Skeletal muscle satellite cell (primary cell): ENCODE data around the gene FAM13C. TPM values are rescaled to one million over a fixed set of nuclear protein-coding genes. Genes with fewer than 3 reads are reported as not detected.
"Not testable (repeated sequence)": the region's sequence is repeated elsewhere in the genome, so short reads cannot be mapped to it uniquely, and the experiment has no call there.

Source experiments
- H3K27me3 ChIP-seq: 2 replicates; pipeline ENCODE4 v1.7.0; 2013; ENCODE audit warnings: low read length; ENCODE audit not compliant: control insufficient read depth, insufficient read depth
- H3K36me3 ChIP-seq: 2 replicates; pipeline ENCODE4 v1.7.0; 2013; ENCODE audit warnings: mild to moderate bottlenecking, control low read depth, low read length; ENCODE audit not compliant: insufficient read depth
- H3K4me1 ChIP-seq: 2 replicates; pipeline ENCODE4 v1.7.0; 2013; ENCODE audit warnings: low read length; ENCODE audit not compliant: control insufficient read depth, insufficient read depth
- H3K4me2 ChIP-seq: 2 replicates; pipeline ENCODE4 v1.7.0; 2013; ENCODE audit warnings: mild to moderate bottlenecking, low read length
- H3K4me3 ChIP-seq: 2 replicates; pipeline ENCODE4 v1.7.0; 2013; ENCODE audit warnings: low read length
- H3K9ac ChIP-seq: 2 replicates; pipeline ENCODE4 v1.7.0; 2013; ENCODE audit warnings: mild to moderate bottlenecking, low read depth, low read length, moderate library complexity
- H3K9me3 ChIP-seq: replicated peaks from 2 replicates; pipeline ENCODE4 v1.7.0; 2013; ENCODE audit warnings: mild to moderate bottlenecking, control low read depth, low read length
- total RNA-seq: library from RNA; depleted of rRNA; stranded (reverse); fragments of >200 nt; gene quantifications from 2 replicates; pipeline ENCODE4 v1.2.3, GENCODE V29; 2012; rRNA removed

The FAM13C gene
- under 0.01 and 0.44 TPM in 2 replicates for total RNA-seq

DNA sequence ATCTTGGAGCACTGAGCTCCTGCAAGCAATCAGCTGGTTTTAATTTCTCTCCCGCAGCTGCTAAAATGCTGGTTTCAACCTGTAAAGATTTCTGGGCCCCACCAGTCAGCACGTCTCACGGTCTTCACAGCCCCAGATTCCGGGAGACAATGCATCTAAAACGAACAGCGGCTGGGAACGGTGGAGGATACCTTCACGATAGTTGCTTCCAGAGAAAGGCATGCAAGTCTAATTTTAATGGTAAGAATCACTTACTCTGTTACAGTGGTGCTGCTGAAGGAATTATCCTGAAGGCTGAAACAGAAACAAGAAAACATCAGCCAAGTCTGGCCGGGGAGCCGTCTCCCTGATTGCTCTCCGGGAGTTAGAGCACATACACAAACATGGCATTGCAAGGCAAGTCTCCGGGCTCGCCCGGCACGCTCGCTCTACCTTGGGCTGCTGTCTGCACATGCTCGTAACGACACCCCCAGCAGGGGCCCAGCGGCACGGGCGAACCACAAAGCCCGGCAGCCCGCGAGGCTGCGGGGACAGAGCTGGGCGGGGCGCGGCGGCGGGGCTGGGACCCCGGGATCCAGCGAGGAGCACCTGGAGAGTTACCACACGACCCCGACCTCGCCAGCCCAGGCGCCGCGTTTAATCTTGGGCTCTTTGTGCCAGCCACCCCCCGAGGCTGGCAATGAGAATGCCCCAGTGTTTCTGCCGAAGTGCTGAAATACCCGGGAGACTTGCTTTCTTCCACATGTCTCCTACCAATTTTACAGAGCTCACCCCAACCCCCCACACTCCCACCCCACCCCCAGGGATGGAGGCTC, at the start of gene FAM13C:
TSS of gene FAM13C (minus strand) at position 406 of the 815 bp plus-strand sequence. CDS start at position 317, 89 bp downstream.
- H3K4me3 ChIP-seq: peak within 1 kb of the TSS; percentile 69
- no peaks in the 10 kb centered on the region for H3K9me3 ChIP-seq
- H3K4me2 ChIP-seq: peak within 1 kb of the TSS; percentile 81
- H3K4me1 ChIP-seq: peaks cover 6% of the 10 kb centered on the region
- no peaks in the 10 kb centered on the region for H3K36me3 ChIP-seq
- no peaks in the 10 kb centered on the region for H3K27me3 ChIP-seq
- H3K9ac ChIP-seq: peak within 1 kb of the TSS; percentile 66

DNA sequence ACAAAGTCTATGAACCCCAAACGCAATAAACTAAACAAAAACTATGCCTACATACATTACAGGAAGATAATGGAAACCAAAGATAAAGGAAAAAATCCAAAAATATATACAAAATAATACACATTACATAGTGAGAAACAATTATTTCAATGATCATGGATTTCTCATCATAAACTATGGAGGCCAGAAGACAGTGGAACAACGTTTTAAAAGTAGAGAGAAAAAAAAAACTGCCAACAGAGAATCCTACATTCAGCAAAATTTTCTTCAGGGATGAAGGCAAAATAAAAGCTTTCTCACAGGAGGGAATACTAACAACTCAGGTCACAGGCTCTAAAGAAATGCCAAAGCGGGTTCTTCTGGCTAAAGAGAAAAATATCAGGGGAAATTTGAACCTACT, 42.9 kb upstream of the FAM13C start:
- H3K4me2 ChIP-seq: no peak overlapping the region
- no peak overlapping the region for H3K9ac ChIP-seq
- H3K9me3 ChIP-seq: no peaks in the 10 kb centered on the region
- no peak overlapping the region for H3K4me3 ChIP-seq
- H3K4me1 ChIP-seq: no peaks in the 10 kb centered on the region
- H3K36me3 ChIP-seq: no peaks in the 10 kb centered on the region
- no peaks in the 10 kb centered on the region for H3K27me3 ChIP-seq

DNA sequence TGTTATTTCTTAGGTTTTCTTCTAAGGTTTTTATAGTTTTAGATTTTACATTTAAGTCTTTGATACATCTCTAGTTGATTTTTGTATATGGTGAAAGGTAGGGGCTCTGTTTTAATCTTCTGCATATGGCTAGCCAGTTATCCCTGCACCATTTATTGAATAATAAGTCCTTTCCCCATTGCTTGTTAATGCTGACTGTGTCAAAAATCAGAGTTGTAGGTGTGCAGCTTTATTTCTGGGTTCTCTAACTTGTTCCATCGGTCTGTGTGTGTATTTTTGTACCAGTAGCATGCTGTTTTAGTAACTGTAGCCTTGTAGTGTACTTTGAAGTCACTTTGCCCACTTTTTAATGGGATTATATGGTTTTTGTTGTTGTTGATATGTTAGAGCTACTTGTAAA, 37.9 kb upstream of the FAM13C start:
- Histone ChIP-seq H3K9ac (no peak overlapping the region), H3K36me3 (no peaks in the 10 kb centered on the region), H3K9me3 (no peaks in the 10 kb centered on the region), H3K4me2 (no peak overlapping the region), H3K4me1 (no peaks in the 10 kb centered on the region), H3K27me3 (no peaks in the 10 kb centered on the region), H3K4me3 (no peak overlapping the region)

DNA sequence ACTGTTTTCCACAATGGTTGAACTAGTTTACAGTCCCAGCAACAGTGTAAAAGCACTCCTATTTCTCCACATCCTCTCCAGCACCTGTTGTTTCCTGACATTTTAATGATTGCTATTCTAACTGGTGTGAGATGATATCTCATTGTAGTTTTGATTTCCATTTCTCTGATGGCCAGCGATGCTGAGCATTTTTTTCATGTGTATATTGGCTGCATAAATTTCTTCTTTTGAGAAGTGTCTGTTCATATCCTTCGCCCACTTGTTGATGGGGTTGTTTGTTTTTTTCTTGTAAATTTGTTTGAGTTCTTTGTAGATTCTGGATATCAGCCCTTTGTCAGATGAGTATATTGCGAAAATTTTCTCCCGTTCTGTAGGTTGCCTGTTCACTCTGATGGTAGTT, 37.0 kb upstream of the FAM13C start:
- H3K27me3 ChIP-seq, H3K4me1 ChIP-seq, H3K4me3 ChIP-seq, H3K4me2 ChIP-seq, H3K9ac ChIP-seq, H3K9me3 ChIP-seq, H3K36me3 ChIP-seq: not testable (repeated sequence)

DNA sequence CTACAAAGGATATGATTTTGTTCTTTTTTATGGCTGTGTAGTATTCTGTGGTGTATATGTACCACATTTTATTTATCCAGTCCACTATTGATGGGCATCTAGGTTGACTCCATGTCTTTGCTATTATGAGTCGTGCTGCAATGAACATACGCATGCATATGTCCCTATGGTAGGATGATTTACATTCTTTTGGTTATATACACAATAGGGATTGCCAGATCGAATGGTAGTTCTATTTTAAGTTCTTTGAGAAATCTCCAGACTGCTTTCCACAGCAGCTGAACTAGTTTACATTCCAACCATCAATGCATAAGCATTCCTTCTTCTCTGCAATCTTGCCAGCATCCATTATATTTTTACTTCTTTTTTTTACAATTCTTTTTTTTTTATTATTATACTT, 35.6 kb upstream of the FAM13C start:
- no peaks in the 10 kb centered on the region for H3K9me3 ChIP-seq
- H3K27me3 ChIP-seq: no peaks in the 10 kb centered on the region
- H3K4me3 ChIP-seq: no peak overlapping the region
- H3K4me2 ChIP-seq: no peak overlapping the region
- H3K36me3 ChIP-seq: no peaks in the 10 kb centered on the region
- H3K4me1 ChIP-seq: peaks cover 7% of the 10 kb centered on the region
- no peak overlapping the region for H3K9ac ChIP-seq

DNA sequence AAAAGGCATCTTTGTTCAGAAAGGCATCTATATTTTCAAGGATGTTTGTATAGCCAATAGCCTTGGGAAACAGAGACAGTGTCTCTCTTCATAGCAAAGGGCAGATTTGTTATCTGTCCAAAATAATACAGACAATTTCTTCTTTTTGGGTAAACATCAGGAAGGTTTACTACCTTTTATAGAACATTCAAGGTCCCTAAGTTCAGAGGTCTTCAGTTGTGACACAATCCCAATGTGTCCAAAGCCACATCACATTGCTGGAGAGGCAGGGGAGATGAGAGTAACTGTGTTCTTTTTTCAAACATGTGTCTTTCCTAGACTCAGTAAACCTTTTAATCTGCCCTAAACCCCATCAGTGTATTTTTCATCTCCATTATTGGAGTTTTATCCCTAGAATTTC, 33.6 kb upstream of the FAM13C start:
- H3K4me2 ChIP-seq: no peak overlapping the region
- no peaks in the 10 kb centered on the region for H3K36me3 ChIP-seq
- no peaks in the 10 kb centered on the region for H3K9me3 ChIP-seq
- H3K27me3 ChIP-seq: no peaks in the 10 kb centered on the region
- peaks cover 10% of the 10 kb centered on the region for H3K4me1 ChIP-seq
- no peak overlapping the region for H3K4me3 ChIP-seq
- H3K9ac ChIP-seq: no peak overlapping the region

DNA sequence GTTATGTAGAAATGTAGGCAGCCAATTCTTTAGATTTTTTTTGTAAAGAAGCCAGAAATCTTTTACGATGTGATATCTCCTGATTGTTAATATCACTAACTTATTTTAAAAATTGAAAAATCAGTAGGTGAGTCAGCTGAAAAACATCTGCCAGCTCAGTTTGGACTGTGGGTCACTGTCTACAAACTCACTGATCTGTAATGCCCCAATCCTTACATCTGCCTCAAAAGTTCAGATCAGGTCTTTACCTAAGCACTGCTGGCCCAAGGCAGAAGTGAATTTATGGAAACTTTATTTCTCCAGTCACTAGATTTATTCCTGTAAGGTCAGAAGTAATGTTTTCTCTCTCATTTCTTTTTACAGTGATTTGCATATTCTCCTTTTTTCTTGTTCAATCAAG, 31.0 kb upstream of the FAM13C start:
- Histone ChIP-seq H3K9me3 (no peaks in the 10 kb centered on the region), H3K4me1 (peaks cover 24% of the 10 kb centered on the region), H3K4me3 (no peak overlapping the region), H3K27me3 (no peaks in the 10 kb centered on the region), H3K9ac (no peak overlapping the region), H3K36me3 (no peaks in the 10 kb centered on the region), H3K4me2 (no peak overlapping the region)

DNA sequence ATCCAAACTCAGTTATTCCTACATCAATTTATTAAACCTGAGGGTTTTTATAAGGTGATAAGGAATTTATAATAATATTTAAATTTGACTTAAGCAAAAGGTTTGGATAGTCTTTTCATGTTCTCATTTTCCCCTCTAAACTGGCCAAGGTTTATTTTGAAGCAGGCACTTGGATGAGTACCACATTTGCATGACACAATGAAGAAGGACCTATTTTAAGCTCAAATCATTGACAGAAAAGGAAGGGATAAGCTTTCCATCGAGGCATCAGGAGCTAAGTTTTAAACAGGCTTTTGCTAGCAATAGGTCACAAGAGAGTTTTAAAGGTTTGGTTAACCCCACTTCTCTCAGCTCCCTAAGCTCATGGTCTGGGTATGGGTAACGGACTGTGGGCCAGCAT, 28.7 kb upstream of the FAM13C start:
- Histone ChIP-seq H3K36me3 (no peaks in the 10 kb centered on the region), H3K27me3 (no peaks in the 10 kb centered on the region), H3K4me3 (no peak overlapping the region), H3K4me2 (no peak overlapping the region), H3K9me3 (no peaks in the 10 kb centered on the region), H3K9ac (no peak overlapping the region), H3K4me1 (peaks cover 40% of the 10 kb centered on the region)

DNA sequence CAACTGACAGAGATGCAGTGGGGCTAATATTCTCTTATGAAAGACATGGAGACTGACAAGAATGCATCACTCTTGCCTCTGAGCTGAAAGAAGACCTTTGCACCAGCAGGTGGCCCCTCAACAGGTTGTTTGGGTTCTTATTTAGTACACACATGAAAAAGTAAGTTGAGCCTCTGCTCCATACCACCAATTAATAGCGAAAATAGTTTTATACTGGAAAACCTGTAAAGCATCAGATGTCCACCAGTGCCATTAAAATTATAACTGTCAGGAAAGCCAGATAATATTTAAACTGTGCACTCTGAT, 26.3 kb upstream of the FAM13C start:
- Histone ChIP-seq H3K9ac (peak overlapping the region; percentile 69), H3K4me2 (peak overlapping the region; percentile 25), H3K4me3 (peak overlapping the region; percentile 20), H3K36me3 (no peaks in the 10 kb centered on the region), H3K27me3 (no peaks in the 10 kb centered on the region), H3K4me1 (peaks cover 39% of the 10 kb centered on the region), H3K9me3 (no peaks in the 10 kb centered on the region)

DNA sequence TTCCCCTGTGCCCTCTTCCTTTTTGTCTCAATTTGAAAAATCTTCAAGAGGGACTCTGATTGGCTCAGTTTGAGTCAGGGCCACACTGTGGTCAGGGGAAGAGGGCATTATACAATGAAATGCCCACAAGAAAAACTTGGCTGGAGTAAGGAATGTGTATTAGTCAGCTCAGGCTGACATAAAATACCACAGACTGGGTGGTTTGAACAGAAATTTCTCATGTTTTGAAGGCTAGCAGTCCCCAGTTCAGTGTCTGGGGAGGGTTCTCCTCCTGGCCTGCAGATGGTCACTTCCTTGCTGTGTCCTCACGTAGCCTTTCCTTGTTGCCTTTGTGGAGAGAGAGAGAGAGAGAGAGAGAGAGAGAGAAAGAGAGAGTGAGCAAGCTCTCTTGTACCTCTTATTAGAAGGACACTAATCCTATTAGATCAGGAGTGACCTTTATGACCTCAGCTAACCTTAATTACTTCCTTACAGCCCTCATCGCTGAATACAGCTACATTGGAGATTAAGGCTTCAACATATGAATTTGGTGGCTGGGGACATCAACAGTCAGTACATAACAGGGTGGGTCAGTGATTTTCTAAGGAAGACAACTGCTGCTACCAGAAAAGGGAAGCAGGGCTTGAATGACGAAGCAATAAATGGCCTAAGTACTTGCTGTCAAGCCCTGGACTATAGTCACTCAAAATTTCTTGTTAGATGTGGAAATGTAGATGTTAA, 25.8 kb upstream of the FAM13C start:
- Histone ChIP-seq H3K4me1 (peaks cover 37% of the 10 kb centered on the region), H3K36me3 (no peaks in the 10 kb centered on the region), H3K27me3 (no peaks in the 10 kb centered on the region), H3K4me3 (peak overlapping the region; percentile 20), H3K9ac (peak overlapping the region; percentile 82), H3K4me2 (peak overlapping the region; percentile 65), H3K9me3 (no peaks in the 10 kb centered on the region)

DNA sequence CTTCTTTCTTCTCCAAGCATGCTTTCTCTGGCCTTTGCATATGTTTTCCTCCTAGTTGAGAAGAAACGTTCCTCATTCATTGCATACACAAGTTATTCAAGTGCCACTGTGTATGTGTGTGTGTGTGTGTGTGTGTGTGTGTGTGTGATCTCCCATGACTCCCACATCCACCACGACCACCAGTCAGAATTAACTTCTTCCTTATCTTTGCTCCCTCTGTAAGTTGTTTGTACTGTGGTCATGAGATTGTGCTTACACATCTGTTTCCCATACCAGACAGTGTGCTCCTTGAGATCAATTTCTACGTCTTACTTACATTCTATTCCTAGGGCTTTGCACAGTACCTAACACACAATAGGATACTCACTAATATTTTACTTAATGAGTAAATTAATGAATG, 22.4 kb upstream of the FAM13C start:
- Histone ChIP-seq H3K9ac (no peak overlapping the region), H3K4me3 (no peak overlapping the region), H3K4me2 (no peak overlapping the region), H3K9me3 (no peaks in the 10 kb centered on the region), H3K4me1 (peaks cover 42% of the 10 kb centered on the region), H3K27me3 (no peaks in the 10 kb centered on the region), H3K36me3 (no peaks in the 10 kb centered on the region)

DNA sequence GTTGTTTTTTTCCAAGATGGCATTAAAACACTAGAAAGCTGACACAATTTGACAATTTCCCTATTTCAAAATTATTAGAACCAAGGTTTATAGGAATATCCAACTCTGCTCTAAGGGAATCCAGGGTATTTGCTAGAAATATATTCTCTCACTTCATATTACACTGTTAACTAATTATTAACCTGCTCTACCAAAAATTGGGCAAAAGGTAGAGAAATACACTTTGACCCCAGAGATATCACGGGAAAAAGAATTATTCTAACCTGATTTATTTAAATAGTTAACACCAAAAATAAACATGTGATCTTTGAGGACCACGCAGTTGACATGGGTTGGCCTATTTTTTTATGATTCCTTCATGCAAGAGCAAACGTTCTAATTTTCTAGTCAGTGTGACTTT, 21.6 kb upstream of the FAM13C start:
- no peaks in the 10 kb centered on the region for H3K27me3 ChIP-seq
- no peak overlapping the region for H3K4me2 ChIP-seq
- no peaks in the 10 kb centered on the region for H3K36me3 ChIP-seq
- H3K9ac ChIP-seq: no peak overlapping the region
- no peaks in the 10 kb centered on the region for H3K9me3 ChIP-seq
- peaks cover 33% of the 10 kb centered on the region for H3K4me1 ChIP-seq
- no peak overlapping the region for H3K4me3 ChIP-seq
